Measurements from ENCODE around the gene RAD51B.
A peak's percentile ranks its signal among the peaks of the same experiment; 100 is the strongest.

The RAD51B gene

DNA sequence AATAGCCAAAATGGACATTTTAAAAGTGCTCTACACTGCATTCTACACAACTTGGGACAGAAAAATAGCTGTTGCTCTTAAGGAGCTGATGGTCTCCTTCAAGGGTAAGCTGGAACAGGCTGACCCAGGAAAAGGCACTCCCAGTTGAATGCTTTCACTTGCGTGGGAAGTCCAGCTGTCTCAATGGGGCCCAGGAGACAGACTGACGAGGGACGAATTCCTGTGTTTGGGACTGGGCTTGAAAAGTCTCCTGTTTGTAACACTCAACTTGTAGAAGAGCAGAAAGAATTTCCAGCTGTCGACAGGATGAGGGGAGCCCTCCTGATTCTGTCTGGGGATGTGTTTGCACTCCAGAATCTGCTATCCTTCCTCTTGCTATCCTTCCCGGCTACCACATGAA is 792.5 kb downstream of the RAD51B start:
- no peak for DNase-seq

DNA sequence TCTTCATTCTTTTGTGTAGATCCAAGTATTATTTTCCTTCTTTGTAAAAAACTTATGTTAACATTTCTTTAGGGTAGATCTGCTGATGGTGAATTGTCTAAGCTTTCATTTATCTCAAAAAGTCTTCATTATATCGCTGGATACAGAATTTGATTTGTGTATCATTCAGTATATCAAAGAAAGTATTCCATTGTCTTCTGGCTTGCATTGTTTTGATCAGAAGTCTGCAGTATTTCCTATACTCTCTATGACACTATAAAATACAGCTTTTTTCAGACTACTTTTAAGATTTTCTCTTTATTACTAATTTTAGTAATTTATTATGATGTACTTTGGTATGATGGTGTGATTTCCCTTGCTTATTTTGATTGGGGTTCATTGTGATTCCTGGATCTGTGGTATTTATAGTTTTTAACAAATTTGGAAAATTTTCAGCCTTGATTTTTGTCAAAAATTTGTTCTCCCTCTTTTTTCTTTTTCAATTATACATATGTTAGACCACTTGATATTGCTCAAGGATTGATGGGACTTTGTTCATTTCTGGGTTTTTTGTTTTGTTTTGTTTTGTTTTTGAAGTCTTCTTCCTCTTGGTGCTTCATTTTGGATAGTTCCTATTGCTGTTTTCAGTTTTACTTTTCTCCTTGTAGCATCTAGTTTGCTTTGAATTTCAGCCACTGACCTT is 796.8 kb downstream of the RAD51B start:
- no peak for DNase-seq

DNA sequence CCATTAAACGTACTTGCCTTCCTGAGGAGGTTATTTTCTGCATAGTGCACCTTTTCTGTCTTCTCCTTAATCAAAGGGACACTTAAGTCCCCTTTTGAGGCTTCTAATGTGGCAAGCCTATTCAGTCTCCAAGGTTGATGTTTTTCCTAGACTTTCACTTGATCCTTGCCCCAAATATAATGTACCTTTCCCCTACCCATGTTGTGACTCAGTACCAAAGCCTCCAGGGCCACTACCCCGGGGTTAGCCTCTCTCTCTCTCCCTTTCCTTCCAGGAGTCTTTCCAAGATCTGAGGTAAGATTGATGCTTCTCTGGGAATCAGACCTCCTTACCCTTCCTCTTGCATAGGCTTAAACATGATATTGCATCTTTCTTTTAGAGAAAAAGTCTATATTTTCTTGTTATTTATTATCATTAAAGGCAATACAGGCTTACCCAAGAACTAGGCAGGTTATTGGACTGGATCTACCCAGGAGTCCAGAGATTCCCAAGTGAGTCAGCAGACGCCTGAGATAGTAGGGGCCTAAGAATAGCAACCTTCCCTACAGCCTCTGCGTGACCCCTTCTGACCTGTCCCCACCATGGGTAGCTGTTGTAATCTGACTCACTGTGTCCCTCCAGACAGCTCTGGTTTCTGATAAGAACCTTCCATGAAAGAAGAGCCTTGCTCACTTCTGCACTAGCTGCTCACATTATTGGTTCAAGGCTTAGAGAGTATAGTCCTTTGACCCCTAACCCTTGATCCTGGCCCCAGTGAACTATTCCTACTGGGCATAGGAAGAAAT is 800.4 kb downstream of the RAD51B start:
- DNase-seq: no peak

DNA sequence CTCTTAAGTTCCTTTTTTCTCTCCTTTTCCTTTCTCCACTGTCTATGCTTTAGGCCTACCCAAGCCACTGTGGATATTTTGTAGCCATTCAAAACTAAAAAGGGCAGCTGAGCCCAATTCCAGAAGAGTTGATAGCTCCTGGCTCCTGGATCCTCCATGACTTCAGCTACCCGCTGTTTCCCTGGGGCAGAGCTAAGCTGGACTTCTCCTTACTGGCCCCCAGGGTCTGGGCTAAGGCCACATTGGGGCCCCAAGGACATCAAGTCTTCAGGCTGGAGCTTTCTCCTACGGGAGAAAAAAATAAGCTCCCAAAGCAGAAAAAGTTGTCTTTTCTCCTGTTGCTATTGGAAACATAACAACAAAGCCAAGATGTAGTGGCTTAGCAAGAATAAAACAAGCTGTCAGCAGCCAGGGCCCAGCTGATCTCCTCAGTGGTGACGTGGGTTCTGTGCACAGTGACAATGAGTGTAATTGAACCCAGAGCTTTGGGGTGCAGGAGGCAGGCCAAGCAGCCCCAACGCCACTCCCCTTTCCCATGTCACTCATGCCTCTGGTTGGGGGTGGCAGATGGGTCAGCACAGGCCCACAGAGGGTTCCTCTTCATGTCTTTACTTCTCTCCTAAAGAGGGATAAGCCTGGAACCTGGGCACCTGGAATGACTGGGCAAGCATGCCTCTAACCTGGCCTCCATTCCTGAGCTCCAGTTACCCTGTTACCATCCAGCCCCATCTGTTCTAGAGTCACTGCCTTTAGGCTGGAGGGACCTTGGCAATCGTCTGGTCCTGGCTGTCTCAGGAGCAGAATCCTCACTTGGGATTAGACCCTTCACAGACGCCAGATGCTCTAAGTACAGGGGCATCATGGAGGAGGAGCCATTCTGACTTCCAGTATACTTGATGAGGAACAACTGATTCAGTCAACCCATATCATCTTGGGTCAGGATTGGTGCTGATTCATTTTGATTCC is 802.1 kb downstream of the RAD51B start:
- DNase-seq: no peak

DNA sequence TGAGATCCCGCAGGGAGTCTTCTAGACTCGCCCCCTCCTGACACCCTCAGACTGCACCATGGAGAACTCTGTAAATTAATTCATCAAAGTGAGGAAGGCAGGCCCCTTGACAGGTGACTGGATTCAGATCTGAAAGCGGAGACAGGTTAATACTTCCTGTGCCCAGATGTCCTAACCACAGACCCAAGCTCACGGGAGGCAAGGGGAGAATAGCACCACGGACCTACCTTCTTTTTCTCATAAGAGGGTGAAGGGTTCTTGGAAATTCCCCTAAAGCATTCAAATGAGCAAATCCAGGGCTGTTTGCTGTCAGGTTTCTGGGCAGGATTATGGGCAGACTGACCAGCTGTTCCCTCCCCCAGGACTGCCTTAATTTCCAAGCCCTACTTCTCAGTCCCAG is 803.3 kb downstream of the RAD51B start:
- no peak for DNase-seq

DNA sequence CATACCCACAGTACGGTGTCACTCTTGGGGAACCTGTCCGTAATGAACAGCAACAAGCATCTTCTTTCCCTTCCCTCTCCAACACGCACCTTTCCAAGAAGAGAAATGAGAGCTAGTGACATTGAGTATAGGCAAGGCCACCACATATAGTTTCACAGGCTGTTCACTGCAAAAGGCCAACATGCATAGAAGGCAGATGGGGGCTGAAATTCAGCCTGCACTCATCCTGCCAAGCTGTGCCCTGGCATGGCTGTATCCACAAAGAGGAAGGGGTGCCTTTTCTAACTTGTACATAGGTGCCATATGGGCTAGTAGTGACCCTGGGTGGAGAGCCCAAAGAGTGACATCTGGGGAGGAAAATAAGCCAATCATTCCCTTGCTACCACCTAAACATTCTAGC is 803.7 kb downstream of the RAD51B start:
- DNase-seq: no peak

DNA sequence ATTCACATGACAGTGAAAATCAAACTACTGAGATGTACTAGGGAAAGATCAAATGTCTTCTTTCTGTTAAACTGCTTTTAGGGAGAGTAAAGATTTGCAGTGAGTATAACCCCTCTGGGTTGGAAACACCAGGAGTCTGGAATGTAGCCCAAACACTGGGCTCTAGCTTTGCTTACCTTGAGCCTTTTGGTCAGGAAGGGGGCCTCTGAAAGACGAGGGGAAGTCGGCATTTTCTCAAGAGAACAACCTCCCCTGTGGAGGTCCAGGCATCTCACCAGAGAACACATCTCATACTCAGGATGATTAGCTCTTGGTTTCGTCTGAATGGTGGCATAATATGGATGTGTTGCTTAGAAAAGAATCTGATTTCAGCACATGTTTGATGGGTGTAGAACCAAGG is 804.2 kb downstream of the RAD51B start:
- no peak for DNase-seq

DNA sequence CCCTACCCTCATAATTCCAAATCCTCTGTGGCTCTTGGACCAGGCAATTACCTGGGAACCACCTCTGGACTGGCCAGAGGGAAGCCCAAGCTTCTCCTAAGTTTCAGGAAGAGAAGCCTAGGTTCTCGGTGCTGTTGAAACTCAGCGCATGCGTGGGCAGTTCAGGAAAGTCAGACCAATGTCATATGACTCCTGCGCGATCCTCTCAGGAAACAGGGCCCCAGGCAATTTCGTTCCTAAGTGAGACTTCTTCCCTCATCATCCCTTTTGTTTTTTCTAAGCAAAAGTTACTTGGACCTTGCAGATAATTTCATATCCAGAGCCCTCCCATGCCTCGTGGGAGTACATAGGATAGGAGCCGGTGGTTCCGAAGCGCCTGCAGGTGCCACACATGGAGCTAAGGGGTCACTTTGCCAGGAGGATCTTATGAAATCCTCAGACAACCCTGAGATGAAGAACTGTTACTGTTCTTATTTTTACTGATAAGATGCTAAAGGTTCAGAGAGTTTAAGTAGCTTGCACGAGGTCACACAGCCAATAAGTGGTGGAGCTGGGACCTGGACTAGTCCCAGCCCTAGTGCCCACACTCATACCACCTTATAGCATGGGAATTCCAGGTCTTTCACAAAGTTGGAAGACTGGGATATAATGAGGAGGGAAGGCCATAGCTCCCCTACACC is 805.1 kb downstream of the RAD51B start:
- DNase-seq: no peak

DNA sequence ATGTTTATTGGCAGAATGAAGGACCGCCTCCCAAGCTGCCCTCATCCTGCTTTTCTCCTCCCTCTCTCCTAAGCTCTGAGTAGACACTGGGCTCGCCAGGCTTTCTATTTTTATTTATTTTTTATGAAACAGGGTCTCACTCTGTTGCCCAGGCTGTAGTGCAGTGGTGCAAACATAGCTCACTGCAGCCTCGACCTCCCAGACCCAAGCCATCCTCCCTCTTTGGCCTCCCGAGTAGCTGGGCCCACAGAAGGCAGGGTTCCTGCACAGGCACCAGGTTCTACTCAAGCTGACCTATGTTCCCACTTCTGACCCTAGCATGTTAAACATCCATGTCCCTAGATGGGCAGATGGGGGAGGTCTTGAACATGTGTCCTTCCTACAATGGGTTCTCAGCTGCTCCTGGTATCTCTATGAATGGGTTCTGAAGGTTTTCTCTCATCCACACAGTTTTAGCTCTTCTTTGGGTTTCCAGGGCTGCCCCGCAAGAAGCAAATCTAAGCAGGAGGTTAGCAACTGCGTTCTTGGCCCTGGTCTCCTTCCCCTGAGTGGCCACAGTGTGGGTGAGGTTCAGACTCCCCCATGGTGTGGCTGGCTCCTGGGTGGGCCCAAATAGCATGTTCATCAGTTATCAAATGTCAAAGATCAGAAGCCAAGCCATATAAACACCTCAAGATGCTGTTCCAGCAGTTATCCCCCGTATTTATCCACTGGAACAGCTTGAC is 805.9 kb downstream of the RAD51B start:
- no peak for DNase-seq

DNA sequence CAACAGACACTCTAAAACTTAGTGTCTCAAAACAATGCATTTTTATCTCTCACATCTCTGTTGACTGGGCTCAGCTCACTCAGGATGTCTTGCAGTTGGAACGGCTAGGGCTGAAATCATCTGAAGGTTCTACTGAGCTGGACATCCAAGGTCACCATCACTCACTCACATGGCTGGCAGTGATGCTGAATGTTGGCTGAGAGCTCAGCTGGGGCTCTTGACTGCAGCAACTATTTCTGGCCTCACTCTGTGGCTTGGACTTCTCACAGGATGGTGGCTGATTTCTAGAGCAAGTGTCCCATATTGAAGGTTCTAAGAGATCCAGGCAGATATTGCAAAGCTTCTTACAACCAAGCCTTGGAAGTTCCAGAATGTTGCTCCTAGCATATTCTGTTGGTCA is 806.8 kb downstream of the RAD51B start:
- no peak for DNase-seq

DNA sequence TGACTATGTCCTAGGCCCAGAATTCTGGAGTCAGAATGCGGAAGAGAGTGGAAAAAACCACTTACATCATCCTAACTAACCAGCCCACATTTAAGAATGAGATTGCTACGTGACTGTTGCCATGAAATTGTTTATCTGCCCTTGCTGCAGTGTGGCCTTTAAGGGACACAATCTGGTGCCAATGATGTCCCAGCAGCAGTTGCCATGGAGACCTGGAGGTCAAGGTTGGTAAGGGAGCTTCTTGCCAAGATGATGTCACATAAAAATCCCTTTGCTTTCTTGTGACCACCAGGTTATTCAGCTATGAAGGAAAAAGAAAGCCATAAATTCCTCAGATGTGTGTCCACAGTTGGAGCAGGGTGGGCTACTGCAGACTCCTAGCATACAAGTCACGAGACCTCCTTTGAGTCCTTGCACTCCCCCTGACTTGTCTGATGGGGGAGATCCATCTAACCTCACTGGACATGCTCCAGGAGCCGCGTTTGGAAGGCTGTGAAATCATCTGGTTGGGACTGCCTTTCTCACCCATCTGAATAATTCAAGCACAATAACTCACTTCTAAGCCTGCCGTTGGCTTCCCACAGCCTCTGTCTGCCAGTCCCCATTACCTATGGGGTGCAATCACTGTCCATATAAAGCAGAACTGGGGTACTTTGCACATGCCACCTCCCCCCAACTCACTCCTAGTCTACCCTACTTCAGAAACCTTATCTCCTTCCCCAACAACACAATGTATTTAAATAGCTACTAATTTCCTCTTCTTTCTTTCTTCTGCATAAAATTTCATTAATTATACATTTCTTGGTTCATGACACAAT is 807.7 kb downstream of the RAD51B start:
- DNase-seq: no peak

DNA sequence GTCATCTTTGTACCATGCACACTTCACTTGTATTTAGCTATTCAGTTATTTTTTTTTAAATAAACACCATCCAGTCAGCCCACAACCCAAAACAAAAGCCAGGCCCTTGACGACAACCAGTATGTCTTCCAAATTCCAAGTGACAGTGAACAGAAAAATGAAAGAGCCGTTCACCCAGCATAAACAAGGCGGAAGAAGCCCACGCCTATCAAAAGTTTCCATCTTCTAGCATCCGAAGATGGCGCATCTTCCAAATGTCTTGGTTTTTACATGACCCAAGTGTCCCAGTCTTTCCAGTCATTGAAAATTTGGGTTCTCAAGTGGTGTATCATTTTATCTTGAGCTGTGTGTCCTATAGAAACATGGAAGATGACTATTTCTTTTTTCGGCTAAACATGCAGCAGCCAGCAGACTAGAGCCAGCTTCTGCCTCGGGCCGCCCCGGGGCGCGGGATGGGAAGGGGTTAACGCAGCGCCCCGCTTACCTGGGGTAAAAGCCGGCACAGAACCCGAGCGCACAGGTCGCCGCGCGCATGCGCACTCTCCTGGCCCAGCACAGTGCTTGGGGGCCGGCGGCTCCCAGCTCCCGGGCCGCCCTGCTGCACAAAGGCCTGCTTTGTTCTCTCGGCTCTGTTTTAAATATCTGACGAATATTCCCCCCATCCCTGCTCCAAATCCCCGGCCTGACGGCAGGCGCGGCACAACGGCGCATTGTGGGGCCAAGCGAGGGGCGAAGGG is 808.5 kb downstream of the RAD51B start:
- DNase-seq: peak; percentile 53

DNA sequence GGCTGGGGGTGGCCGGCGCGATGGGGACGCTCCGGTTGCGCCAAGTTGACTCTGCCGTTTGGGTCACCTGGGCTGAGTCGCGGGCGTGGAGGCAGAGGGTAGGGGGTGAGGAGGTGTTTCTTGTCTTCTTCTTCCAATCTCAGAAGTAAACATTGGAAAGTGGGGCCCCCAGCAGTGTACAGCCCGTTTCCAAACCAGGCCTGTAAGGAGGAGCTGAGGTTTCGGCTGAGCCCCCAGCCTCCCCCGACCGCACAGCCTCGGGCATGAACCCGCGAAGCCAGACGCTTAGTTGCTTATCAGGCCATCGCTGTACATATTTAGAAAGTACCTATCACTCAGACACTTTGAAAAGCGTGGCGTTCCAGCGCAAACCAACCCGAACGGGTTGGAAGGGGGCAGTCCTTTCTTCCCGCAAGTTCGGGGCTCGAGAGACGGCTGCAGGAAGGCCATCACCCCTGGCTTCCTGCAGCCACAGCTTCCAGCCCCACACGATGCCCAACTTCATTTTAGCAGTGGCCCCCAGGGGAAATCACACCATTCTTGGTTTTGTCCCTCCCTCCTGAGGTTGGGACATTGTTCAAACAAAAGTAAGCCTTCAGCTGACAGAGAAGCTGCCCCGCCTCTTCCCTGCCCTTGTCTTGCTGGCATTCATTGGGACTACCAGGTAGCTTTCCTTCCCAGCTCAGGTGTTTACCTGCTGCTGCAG is 809.2 kb downstream of the RAD51B start:
- DNase-seq: peak; percentile 30

DNA sequence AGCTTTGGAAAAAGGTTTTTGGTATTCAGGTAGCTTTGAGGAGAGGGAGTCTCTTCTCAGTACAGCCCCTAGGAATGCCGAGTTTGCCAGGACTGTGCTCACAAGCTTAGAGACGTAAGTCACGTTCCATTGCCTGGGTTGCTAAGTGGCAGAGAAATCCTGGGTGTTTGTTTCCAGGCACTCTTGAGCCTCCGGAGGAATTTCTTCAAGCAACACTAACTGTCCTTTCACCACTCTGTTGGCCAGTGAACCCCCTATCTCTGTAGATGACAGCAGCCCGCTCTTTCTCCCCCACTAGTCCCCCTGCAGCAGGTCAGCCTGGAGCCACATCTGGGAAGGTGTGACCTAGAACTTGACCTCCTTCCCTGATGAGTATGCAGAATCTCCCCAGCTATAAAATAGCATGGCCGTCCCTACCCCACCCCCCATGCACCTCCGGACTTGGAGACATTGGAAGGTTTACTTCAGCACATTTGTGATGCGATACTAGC is 810.5 kb downstream of the RAD51B start:
- DNase-seq: no peak

DNA sequence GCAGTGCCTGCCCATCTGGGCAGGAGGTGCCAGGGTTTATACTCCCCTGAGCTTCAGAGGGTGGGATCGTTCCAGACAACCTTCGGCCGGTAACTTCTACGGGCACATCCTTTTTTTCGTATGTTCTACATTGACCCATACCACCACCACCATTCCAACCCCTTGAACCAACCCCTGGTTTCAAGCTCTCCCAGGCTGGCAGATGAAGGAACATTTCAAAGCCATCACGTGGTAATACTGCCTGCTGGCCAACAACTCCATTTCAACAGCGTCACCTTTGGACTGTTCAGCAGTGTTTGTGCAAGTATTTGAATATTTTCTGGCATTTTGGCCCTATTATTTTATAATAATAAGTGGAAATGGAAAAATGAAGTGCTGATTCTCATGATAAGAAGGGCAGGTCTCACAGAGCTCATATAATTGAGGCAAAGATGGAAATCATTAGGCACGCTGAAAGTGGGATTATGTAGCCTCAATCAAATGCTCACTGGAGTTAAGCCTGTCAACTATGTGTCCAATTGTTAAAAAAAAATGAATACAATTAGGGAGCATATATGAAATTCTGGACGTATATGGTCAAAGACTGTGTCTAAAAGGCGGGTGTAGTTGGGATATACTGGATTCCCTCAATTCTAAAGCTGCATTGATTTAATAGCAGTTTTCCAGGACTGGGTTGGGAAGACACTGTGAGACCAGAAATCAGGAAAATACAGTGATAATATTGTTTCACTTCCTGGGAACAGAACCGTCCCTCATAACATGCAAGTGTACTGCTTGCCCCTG is 811.2 kb downstream of the RAD51B start:
- DNase-seq: no peak

DNA sequence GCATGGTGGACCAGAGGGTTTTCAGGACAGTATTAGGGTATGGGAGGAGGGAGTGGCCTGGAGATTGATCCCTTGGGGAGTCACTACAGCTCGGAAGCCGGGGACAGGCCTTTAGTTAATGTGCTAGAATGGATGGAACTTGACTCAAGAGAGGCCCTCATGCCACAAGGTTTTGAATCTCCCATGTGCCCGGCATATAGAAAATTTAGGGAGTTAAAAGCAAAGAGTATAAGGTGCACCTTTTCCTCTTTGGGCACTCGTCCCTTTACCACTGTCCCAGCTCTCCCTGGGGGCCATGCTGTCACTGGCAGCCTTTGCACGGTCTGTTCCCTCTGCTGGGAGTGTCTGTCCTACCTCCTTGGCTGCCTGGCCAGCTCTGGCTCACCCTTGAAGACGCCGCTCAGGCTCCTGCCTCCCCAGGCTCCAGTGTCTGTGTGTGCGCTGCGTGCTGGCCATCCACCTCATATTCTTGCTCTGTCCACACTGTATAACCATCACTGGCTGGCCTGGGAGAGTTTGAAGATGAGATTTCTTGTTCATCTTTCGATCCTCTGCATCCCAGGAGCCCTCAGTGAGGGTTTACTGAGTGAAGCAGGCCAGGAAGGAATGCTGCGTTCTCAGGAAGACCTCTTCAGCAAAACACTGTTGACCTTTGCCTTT is 811.9 kb downstream of the RAD51B start:
- DNase-seq: no peak

DNA sequence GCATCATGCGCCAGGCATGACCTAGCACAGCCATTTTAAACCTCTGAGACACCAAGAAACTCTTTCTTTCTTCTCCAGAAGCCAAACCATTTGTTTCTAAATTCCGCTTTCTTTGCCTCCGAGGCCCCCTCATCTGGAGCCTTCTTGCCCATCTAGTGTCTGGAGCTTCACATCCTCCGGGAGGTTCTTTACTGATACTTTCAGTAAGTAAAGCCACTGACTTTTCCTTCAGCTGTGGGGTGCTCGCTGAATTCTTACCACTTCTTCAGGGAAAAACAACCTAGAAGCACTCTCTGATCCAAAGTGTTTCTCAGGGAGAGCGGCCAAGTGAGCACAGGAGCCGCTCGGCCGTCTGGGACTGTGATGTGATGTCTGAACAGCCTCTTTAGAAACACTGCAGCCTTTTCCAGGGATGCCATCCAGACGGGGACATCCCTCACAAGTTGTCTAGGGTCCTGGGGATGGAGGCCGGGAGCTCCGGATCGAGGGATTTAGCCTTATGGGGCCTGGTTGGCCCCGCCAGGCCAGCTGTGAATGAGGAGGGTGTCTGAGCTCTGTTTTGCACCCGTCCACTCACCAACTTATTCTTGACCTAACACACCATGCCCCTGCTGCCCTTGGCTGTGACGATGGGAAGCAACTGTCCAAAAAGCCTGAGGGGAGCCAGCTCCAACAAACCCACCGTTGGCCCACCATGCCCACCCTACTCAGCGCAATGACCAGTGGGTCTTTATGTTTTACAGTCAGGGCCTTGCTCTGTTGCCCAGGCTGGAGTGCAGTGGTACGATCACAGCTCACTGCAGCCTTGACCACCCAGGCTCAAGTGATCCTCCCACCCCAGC is 812.7 kb downstream of the RAD51B start:
- DNase-seq: no peak
